ENCODE data around the gene PHF21A. TPM values are rescaled to one million over a fixed set of nuclear protein-coding genes. Genes with fewer than 3 reads are reported as not detected.

PHF21A gene
- total and polyA plus RNA-seq, 4 donors, result 32.1 to 52.2 (median 41.5) TPM

GRCh38 chr11:46066335-46066734 lies 54.9 kb downstream of the PHF21A start:
- H3K9me3 ChIP-seq (ENCODE audit: control insufficient read depth, insufficient read depth, low read length), result no peaks in the 10 kb centered on the region
- no peak overlapping the region for H3K4me3 ChIP-seq (ENCODE audit: low read depth, low read length)
- peaks cover 2% of the 10 kb centered on the region for H3K36me3 ChIP-seq (ENCODE audit: control insufficient read depth, insufficient read depth, low read length)
- no peak for DNase-seq (ENCODE audit: low read depth in 4 of 6, low spot score in 6 of 6)
- no peaks in the 10 kb centered on the region for H3K4me1 ChIP-seq (ENCODE audit: control insufficient read depth, insufficient read depth, low read length)
- no peak overlapping the region for H3K27ac ChIP-seq (ENCODE audit: low read depth, low read length)
- whole genome bisulfite sequencing (ENCODE audit: insufficient coverage), result no CpG with 5 or more reads among the region's 4 CpGs
- H3K27me3 ChIP-seq (ENCODE audit: control insufficient read depth, insufficient read depth, low read length), result no peaks in the 10 kb centered on the region

- WGBS (ENCODE audit: insufficient coverage), result no CpG with 5 or more reads among the region's 3 CpGs
- no peak overlapping the region for H3K27ac ChIP-seq (ENCODE audit: low read depth, low read length)
- H3K9me3 ChIP-seq (ENCODE audit: control insufficient read depth, insufficient read depth, low read length), result no peaks in the 10 kb centered on the region
- DNase-seq (ENCODE audit: low read depth in 4 of 6, low spot score in 6 of 6), result no peak
- H3K4me3 ChIP-seq (ENCODE audit: low read depth, low read length), result no peak overlapping the region
- no peaks in the 10 kb centered on the region for H3K27me3 ChIP-seq (ENCODE audit: control insufficient read depth, insufficient read depth, low read length)
- no peaks in the 10 kb centered on the region for H3K4me1 ChIP-seq (ENCODE audit: control insufficient read depth, insufficient read depth, low read length)
- peaks cover 2% of the 10 kb centered on the region for H3K36me3 ChIP-seq (ENCODE audit: control insufficient read depth, insufficient read depth, low read length)
Measured at GRCh38 chr11:46065681-46066080, 55.6 kb downstream of the PHF21A start.

GRCh38 chr11:46064221-46064620 lies 57.0 kb downstream of the PHF21A start:
- no peak overlapping the region for H3K27ac ChIP-seq (ENCODE audit: low read depth, low read length)

DNA sequence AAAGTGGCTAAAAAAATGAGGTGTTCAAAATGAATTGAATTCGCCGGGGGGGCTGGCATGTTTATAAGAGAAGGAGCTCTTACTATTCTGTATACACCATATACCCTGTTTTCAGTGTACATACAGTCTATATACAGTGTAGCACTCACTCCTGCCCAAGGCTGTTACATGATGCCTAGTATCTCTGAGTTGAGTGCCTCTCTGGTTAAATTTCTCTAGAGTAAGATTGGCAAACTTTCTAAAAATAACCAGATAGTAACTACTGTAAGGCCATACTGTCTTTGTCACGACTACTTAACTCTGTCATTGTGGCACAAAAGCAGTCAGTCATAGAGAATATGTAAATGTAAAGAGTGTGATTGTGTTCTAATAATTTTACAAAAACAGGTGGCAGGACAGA lies 58.1 kb downstream of the PHF21A start:
- Histone ChIP-seq H3K4me3 (ENCODE audit: low read depth, low read length) (no peak overlapping the region), H3K36me3 (ENCODE audit: control insufficient read depth, insufficient read depth, low read length) (no peaks in the 10 kb centered on the region), H3K4me1 (ENCODE audit: control insufficient read depth, insufficient read depth, low read length) (no peaks in the 10 kb centered on the region), H3K27me3 (ENCODE audit: control insufficient read depth, insufficient read depth, low read length) (no peaks in the 10 kb centered on the region), H3K27ac (ENCODE audit: low read depth, low read length) (no peak overlapping the region), H3K9me3 (ENCODE audit: control insufficient read depth, insufficient read depth, low read length) (no peaks in the 10 kb centered on the region)
- no CpG with 5 or more reads among the region's 3 CpGs for WGBS (ENCODE audit: insufficient coverage)
- no peak for DNase-seq (ENCODE audit: low read depth in 4 of 6, low spot score in 6 of 6)

More at GRCh38 chr11:46064221-46064620, 57.0 kb downstream of the PHF21A start:
- WGBS (ENCODE audit: insufficient coverage), result no CpG with 5 or more reads among the region's 2 CpGs
- H3K9me3 ChIP-seq (ENCODE audit: control insufficient read depth, insufficient read depth, low read length), result no peaks in the 10 kb centered on the region
- no peak overlapping the region for H3K4me3 ChIP-seq (ENCODE audit: low read depth, low read length)
- H3K27me3 ChIP-seq (ENCODE audit: control insufficient read depth, insufficient read depth, low read length), result no peaks in the 10 kb centered on the region
- no peaks in the 10 kb centered on the region for H3K36me3 ChIP-seq (ENCODE audit: control insufficient read depth, insufficient read depth, low read length)
- no peaks in the 10 kb centered on the region for H3K4me1 ChIP-seq (ENCODE audit: control insufficient read depth, insufficient read depth, low read length)
- no peak for DNase-seq (ENCODE audit: low read depth in 4 of 6, low spot score in 6 of 6)

GRCh38 chr11:46060013-46060412 lies 61.2 kb downstream of the PHF21A start:
- WGBS (ENCODE audit: insufficient coverage), result 100% methylated on average over 1 of the region's 2 CpGs
- Histone ChIP-seq H3K9me3 (ENCODE audit: control insufficient read depth, insufficient read depth, low read length) (no peaks in the 10 kb centered on the region), H3K27me3 (ENCODE audit: control insufficient read depth, insufficient read depth, low read length) (no peaks in the 10 kb centered on the region), H3K4me3 (ENCODE audit: low read depth, low read length) (no peak overlapping the region), H3K27ac (ENCODE audit: low read depth, low read length) (no peak overlapping the region), H3K36me3 (ENCODE audit: control insufficient read depth, insufficient read depth, low read length) (no peaks in the 10 kb centered on the region), H3K4me1 (ENCODE audit: control insufficient read depth, insufficient read depth, low read length) (no peaks in the 10 kb centered on the region)
- no peak for DNase-seq (ENCODE audit: low read depth in 4 of 6, low spot score in 6 of 6)

DNA sequence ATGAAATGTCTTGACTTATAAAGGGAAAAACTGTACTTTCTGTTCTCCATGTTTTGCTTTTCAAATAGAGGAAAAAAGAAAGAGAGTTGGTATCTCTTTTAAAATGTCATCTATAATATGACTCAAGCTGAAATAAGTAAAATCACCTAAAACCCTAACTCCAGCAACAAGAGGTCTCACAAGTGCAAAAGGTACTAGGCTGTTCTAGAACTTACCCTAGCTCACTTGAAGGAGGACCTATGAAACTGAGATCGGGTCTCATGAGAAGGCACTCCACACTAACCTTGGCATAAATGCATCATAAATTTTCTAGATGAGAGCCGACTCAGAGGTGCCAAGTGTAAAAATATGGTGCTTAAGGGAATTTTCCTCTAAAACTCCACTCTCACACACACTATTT lies 63.8 kb downstream of the PHF21A start:
- no CpG with 5 or more reads among the region's 2 CpGs for WGBS (ENCODE audit: insufficient coverage)
- Histone ChIP-seq H3K36me3 (ENCODE audit: control insufficient read depth, insufficient read depth, low read length) (no peaks in the 10 kb centered on the region), H3K27me3 (ENCODE audit: control insufficient read depth, insufficient read depth, low read length) (no peaks in the 10 kb centered on the region), H3K27ac (ENCODE audit: low read depth, low read length) (no peak overlapping the region), H3K4me1 (ENCODE audit: control insufficient read depth, insufficient read depth, low read length) (no peaks in the 10 kb centered on the region), H3K4me3 (ENCODE audit: low read depth, low read length) (no peak overlapping the region), H3K9me3 (ENCODE audit: control insufficient read depth, insufficient read depth, low read length) (no peaks in the 10 kb centered on the region)
- no peak for DNase-seq (ENCODE audit: low read depth in 4 of 6, low spot score in 6 of 6)

DNA sequence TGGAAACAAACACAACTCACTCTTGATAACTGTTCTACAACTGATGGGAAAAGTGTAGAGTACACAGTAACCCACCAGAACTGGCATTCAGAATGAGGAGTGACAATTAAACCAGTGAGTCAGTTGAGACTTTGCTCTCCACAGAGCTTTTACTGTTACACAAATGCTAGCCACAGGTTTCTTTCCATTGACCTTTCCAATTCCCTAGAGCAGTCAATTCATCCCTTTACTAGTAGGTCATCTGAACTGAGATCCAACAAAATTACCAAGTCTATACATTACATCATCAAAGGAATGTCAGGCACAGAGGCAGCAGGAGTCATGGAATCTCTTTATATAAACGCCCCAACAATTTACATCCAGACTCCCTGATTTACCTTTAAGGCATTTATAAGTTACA lies 65.9 kb downstream of the PHF21A start:
- H3K4me3 ChIP-seq (ENCODE audit: low read depth, low read length), result no peak overlapping the region
- no peaks in the 10 kb centered on the region for H3K4me1 ChIP-seq (ENCODE audit: control insufficient read depth, insufficient read depth, low read length)
- no peaks in the 10 kb centered on the region for H3K27me3 ChIP-seq (ENCODE audit: control insufficient read depth, insufficient read depth, low read length)
- no CpG with 5 or more reads among the region's 1 CpG for WGBS (ENCODE audit: insufficient coverage)
- no peaks in the 10 kb centered on the region for H3K36me3 ChIP-seq (ENCODE audit: control insufficient read depth, insufficient read depth, low read length)
- H3K9me3 ChIP-seq (ENCODE audit: control insufficient read depth, insufficient read depth, low read length), result no peaks in the 10 kb centered on the region
- no peak overlapping the region for H3K27ac ChIP-seq (ENCODE audit: low read depth, low read length)
- no peak for DNase-seq (ENCODE audit: low read depth in 4 of 6, low spot score in 6 of 6)

- Histone ChIP-seq H3K27ac (ENCODE audit: low read depth, low read length) (no peak overlapping the region), H3K36me3 (ENCODE audit: control insufficient read depth, insufficient read depth, low read length) (no peaks in the 10 kb centered on the region), H3K4me1 (ENCODE audit: control insufficient read depth, insufficient read depth, low read length) (peaks cover 7% of the 10 kb centered on the region), H3K4me3 (ENCODE audit: low read depth, low read length) (no peak overlapping the region), H3K9me3 (ENCODE audit: control insufficient read depth, insufficient read depth, low read length) (no peaks in the 10 kb centered on the region), H3K27me3 (ENCODE audit: control insufficient read depth, insufficient read depth, low read length) (no peaks in the 10 kb centered on the region)
- WGBS (ENCODE audit: insufficient coverage), result 29% methylated on average over 1 of the region's 1 CpG
- DNase-seq (ENCODE audit: low read depth in 4 of 6, low spot score in 6 of 6), result peak in 1 of 6 donors; percentile 21
Measured at GRCh38 chr11:46051102-46051501, 70.2 kb downstream of the PHF21A start.

DNA sequence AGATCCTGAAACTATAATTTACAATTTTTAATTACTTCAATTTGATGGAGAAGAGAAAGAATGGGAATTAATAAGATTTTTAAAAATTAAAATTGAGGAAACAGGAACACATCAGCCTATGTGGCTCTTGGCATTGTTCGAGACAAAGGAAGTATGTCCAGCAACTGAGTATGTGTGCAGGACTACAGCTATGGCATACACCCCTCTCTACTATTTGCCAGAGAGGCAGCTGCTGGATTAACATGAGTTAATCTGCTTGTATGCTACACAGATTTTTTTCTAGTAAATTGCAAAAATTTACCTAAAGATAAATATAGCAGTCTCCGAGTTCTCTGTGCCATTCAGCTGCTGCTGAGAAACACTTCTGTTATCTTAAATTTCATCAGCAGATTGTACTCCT lies 70.6 kb downstream of the PHF21A start:
- H3K27ac ChIP-seq (ENCODE audit: low read depth, low read length), result no peak overlapping the region

DNA sequence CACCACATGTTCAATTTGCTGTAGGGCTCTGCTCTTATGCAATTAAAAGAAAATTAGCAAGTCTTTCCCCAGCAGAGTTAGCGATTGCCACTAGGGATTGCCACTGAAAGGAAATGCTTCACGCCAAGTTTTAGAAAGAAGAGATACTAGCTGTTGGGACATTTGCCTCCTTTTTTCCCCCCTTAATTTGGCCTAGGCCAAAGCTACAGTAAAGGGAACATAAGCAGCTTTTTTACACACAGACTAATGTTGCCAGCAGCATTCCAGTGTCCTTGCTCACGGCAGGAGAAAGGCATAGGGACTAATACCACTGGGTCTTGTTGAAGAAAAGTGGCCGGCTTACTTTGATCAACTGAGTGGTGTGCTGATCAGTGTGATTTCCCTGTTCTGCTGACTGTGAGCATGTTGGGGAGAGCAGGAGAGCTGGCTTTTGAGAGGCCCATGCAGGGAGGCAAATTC lies 71.2 kb downstream of the PHF21A start:
- no peaks in the 10 kb centered on the region for H3K36me3 ChIP-seq (ENCODE audit: control insufficient read depth, insufficient read depth, low read length)
- no peak overlapping the region for H3K4me3 ChIP-seq (ENCODE audit: low read depth, low read length)
- no peaks in the 10 kb centered on the region for H3K27me3 ChIP-seq (ENCODE audit: control insufficient read depth, insufficient read depth, low read length)
- peak in 4 of 6 donors; percentile 22 to 66 (median 40) for DNase-seq (ENCODE audit: low read depth in 4 of 6, low spot score in 6 of 6)
- no peak overlapping the region for H3K27ac ChIP-seq (ENCODE audit: low read depth, low read length)
- no peaks in the 10 kb centered on the region for H3K9me3 ChIP-seq (ENCODE audit: control insufficient read depth, insufficient read depth, low read length)
- H3K4me1 ChIP-seq (ENCODE audit: control insufficient read depth, insufficient read depth, low read length), result peaks cover 7% of the 10 kb centered on the region
- 6% methylated on average over 3 of the region's 4 CpGs for WGBS (ENCODE audit: insufficient coverage)

More for the DNA sequence above, 70.6 kb downstream of the PHF21A start:
- H3K4me1 ChIP-seq (ENCODE audit: control insufficient read depth, insufficient read depth, low read length), result peaks cover 7% of the 10 kb centered on the region
- WGBS (ENCODE audit: insufficient coverage), result 60% methylated on average over 1 of the region's 2 CpGs
- no peaks in the 10 kb centered on the region for H3K27me3 ChIP-seq (ENCODE audit: control insufficient read depth, insufficient read depth, low read length)
- H3K36me3 ChIP-seq (ENCODE audit: control insufficient read depth, insufficient read depth, low read length), result no peaks in the 10 kb centered on the region
- H3K9me3 ChIP-seq (ENCODE audit: control insufficient read depth, insufficient read depth, low read length), result no peaks in the 10 kb centered on the region
- H3K4me3 ChIP-seq (ENCODE audit: low read depth, low read length), result no peak overlapping the region
- DNase-seq (ENCODE audit: low read depth in 4 of 6, low spot score in 6 of 6), result peak in 1 of 6 donors; percentile 15
